RKO (cell line): ENCODE results near the gene CPT1B.
A peak's percentile ranks its signal among the peaks of the same experiment; 100 is the strongest.
"Not testable (repeated sequence)": the region's sequence is repeated elsewhere in the genome, so short reads cannot be mapped to it uniquely, and the experiment has no call there.

ENCODE experiments used
- DNase-seq: peaks from one replicate; pipeline ENCODE4 v3.0.0-alpha.2; 2016; ENCODE audit warnings: low spot score

CPT1B gene

GRCh38 chr22:50545522-50546325 lies 32.5 kb downstream of the CPT1B start, which contains the start of gene KLHDC7B:
KLHDC7B (plus strand) TSS chr22:50545899; CDS start chr22:50546244, 345 bp downstream.
- DNase-seq = no peak

- no peak for DNase-seq
These were observed 33.4 kb downstream of the CPT1B start for GRCh38 chr22:50544746-50545253.

GRCh38 chr22:50544078-50544745 lies 34.0 kb downstream of the CPT1B start:
- no peak for DNase-seq

GRCh38 chr22:50542416-50542927 lies 35.8 kb downstream of the CPT1B start:
- DNase-seq = no peak

- peak; percentile 55 for DNase-seq
These were observed 36.6 kb downstream of the CPT1B start for GRCh38 chr22:50541667-50542026.

- no peak for DNase-seq
These were observed 37.8 kb downstream of the CPT1B start for GRCh38 chr22:50540381-50540780.

DNA sequence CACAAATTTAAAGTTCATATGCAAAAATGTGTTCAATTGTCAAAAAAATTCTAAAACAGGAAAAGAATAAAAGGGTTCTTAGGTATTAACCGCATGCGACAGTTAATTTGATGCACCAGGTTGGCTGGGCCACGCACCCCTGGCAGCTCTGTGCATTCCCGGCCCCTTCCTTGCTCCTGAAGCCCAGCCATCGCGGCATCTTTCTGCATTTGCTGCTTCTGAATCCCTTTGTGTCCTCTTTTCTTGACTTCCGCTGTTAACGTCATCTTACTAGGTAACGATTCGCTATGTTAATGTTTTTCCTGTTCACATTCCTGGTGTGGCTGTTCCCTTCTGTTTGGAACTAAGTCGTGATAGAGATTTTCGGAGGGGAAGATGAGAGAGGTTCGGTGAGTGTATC lies 40.5 kb downstream of the CPT1B start:
- DNase-seq = no peak

DNA sequence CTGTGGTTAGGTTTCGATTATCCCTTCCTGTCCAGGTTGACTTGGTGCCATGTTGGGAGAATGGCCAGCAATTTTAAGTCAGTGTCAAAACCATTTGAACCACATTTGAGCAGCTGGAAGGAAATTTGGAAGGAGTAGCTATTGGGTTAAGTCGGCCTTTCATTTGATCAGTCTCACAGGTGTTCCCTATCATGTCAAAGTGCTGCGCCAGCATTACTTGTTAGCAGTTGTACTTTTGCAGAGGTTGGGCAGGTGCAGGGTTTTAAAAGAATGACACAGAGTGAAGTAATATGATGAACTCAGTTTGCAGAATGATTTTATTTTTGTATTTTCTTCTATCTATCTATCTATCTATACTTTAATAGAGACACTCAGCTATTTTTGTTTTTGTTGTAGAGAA lies 42.0 kb downstream of the CPT1B start:
- DNase-seq = no peak

DNA sequence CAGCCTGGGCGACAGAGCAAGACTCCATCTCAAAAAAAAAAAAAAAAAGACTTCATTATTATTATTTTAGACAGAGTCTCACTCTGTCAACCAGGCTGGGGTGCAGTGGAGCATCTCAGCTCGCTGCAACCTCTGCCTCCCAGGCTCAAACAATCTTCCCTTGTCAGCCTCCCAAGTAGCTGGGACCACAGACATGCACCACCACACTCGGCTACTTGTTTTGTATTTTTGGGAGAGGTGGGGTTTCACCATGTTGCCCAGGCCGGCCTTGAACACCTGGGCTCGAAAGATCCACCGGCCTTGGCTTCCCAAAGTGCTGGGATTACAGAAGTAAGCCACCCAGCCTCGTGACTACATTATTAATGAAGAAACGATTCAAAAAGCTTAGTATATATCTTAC lies 43.1 kb downstream of the CPT1B start:
- no peak for DNase-seq

- not testable (repeated sequence) for DNase-seq
These were observed 44.1 kb downstream of the CPT1B start for GRCh38 chr22:50533856-50534711.

DNA sequence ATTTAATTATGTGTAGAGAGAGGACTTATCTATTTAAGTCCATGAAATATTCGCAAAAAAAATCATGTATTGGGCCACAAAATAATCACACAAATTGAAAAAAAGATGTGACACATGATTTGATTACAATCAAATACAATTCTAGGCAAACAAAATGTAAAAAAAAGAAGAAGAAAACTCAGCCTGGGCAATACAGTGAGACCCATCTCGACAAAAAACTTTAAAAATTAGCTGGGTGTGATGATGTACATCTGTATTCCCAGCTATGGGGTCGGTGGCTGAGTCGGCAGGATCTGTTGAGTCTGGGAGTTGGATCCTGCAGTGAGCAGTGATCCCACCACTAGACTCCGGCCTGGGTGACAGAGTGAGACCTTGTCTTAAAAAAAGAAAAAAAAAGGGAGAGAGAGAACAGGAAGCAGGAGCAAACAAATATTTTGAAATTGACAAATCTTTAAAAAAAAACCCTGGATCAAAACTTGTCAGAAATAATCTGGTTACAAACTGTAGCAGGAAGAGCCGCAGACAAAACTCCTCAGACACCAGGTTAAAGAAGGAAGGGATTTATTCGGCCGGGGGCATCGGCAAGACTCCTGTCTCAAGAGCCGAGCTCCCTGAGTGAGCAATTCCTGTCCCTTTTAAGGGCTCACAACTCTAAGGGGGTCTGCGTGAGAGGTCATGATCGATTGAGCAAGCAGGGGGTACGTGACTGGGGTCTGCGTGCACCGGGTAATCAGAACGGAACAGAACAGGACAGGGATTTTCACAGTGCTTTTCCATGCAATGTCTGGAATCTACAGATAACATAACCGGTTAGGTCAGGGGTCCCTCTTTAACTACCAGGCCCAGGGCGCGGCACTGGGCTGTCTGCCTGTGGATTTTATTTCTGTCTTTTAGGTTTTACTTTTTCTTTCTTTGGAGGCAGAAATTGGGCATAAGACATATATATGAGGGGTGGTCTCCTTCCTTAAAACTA lies 45.1 kb downstream of the CPT1B start:
- no peak for DNase-seq

GRCh38 chr22:50531962-50532674 lies 46.1 kb downstream of the CPT1B start:
- DNase-seq = peak; percentile 62

DNA sequence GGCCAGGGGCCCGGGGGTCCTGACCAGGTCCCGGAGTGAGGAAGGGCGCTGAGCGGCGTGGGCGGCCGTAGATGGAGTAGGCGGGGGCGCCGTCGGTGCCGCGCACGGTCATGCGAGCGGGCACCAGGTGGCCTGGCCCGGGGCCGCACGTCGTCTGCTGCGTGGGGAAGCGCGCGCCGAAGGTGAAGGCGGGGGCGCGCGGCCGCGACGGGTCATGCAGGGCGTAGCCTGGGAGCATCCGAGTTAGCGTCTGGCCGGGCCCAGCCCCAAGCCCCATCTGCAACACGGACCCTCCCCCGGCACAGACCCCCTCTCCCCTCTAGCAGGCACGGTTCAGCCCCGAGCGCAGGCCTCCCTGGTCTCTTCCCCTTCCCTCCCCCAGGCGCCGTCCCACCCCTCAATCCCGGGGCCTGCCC lies 46.7 kb downstream of the CPT1B start:
- DNase-seq = peak; percentile 69

- DNase-seq = peak; percentile 90
These were observed 47.2 kb downstream of the CPT1B start for GRCh38 chr22:50530877-50531545.

DNA sequence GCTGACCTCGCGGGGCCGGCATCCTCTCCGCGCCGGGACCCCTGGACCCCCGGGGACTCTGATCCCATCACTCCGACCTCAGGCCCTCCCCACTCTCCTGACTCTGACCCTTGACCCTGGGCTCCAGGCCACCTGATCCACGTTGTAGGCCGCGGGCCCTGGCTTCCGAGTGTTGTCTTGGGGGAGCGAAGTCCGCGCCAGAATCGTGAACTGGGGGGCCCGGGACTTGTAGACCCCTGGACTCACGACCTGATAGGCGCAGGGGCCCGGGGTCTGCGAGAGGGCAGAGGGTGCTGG lies 47.7 kb downstream of the CPT1B start:
- peak; percentile 57 for DNase-seq

DNA sequence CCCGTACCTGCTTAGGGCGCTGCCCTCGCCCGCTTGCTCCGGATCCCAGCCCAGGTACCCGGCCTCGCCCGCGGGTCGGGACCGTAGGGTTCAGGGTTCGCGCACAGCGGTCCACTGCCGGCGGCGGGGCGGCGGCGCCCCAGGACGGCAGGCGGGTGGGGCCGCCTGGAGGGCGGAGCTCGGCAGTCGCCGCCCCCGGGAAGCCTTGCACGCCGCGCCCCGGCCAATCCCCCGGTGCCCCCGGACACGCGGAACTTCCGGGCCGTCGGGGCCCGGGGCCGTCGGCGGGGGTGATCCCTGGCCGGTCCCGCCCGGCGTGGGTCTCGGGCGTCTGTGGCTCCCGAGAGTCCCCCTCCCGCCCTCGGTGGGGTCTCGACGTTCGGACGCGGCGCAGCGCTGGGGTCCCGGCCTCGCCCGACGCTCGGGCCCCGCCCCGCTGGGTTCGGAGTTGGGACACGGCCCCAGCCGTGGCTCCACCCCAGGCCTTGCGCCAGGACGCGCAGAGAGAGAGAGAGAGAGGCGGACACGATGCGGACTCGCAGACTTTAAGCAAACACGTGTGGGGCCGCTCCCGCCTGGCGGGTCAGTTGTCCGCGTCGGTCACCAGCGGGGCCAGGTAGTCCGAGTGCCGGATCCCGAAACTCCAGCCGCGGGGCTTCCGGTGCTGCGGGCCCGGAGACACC lies 48.2 kb downstream of the CPT1B start, which contains the start of gene TYMP:
Gene TYMP, minus strand, starts transcription at position 116 of the 683 bp plus-strand sequence. CDS start 303 bp downstream, outside the sequence.
- DNase-seq = peak; percentile 80

- no peak for DNase-seq
These were observed 48.8 kb downstream of the CPT1B start for GRCh38 chr22:50529416-50529896.

GRCh38 chr22:50528682-50529415 lies 49.4 kb downstream of the CPT1B start:
- no peak for DNase-seq
